ENCODE results near the gene PRDM1. TPM values are rescaled to one million over a fixed set of nuclear protein-coding genes. Genes with fewer than 3 reads are reported as not detected.

PRDM1 gene
- total RNA-seq, 6 donors from 2014 or later: 6.2 to 32.2 (median 12.9) TPM

- ATAC-seq (ENCODE audit: low FRiP score in 2 of 2) (no peak), DNase-seq (no peak)
- Histone ChIP-seq H3K4me3 (no peak overlapping the region), H3K9me3 (no peaks in the 10 kb centered on the region), H3K27me3 (no peaks in the 10 kb centered on the region), H3K4me1 (peaks cover 0 to 17% (median 9%) of the 10 kb centered on the region in 4 donors), H3K27ac (no peak overlapping the region), H3K36me3 (no peaks in the 10 kb centered on the region)
- no peak for TF ChIP-seq POLR2AphosphoS5 (IDR thresholded peaks at IDR 0.05)
- no peak for TF ChIP-seq EP300 (IDR thresholded peaks at IDR 0.05)
- TF ChIP-seq POLR2A (IDR thresholded peaks at IDR 0.05): no peak
- no peak for TF ChIP-seq CTCF (IDR thresholded peaks at IDR 0.05)
- 42 to 56% methylated on average over 1 of the region's 1 CpG for WGBS, 2 donors
These were observed 29.3 kb upstream of the PRDM1 start for GRCh38 chr6:106056746-106057390.

- no peak for ATAC-seq (ENCODE audit: low FRiP score in 2 of 2)
- peaks cover 0 to 17% (median 9%) of the 10 kb centered on the region in 4 donors for H3K4me1 ChIP-seq
- no peak overlapping the region for H3K4me3 ChIP-seq
- WGBS, 2 donors: 82 to 87% methylated on average over 2 of the region's 2 CpGs
- no peak for TF ChIP-seq POLR2A (IDR thresholded peaks at IDR 0.05)
- no peak overlapping the region for H3K27ac ChIP-seq
- no peaks in the 10 kb centered on the region for H3K27me3 ChIP-seq
- no peak for DNase-seq
- H3K36me3 ChIP-seq: no peaks in the 10 kb centered on the region
- H3K9me3 ChIP-seq: no peaks in the 10 kb centered on the region
These were observed 26.8 kb upstream of the PRDM1 start for GRCh38 chr6:106059331-106059730.

GRCh38 chr6:106060167-106060566 lies 26.0 kb upstream of the PRDM1 start:
- peaks cover 0 to 17% (median 9%) of the 10 kb centered on the region in 4 donors for H3K4me1 ChIP-seq
- no peak overlapping the region for H3K4me3 ChIP-seq
- TF ChIP-seq CTCF (IDR thresholded peaks at IDR 0.05): no peak
- TF ChIP-seq POLR2A (IDR thresholded peaks at IDR 0.05): no peak
- no peak for TF ChIP-seq POLR2AphosphoS5 (IDR thresholded peaks at IDR 0.05)
- no peak for TF ChIP-seq EP300 (IDR thresholded peaks at IDR 0.05)
- WGBS, 2 donors: 61 to 74% methylated on average over 3 of the region's 3 CpGs
- H3K27ac ChIP-seq: no peak overlapping the region
- no peaks in the 10 kb centered on the region for H3K27me3 ChIP-seq
- H3K9me3 ChIP-seq: no peaks in the 10 kb centered on the region
- no peak for ATAC-seq (ENCODE audit: low FRiP score in 2 of 2)
- H3K36me3 ChIP-seq: no peaks in the 10 kb centered on the region
- DNase-seq: no peak

- no peaks in the 10 kb centered on the region for H3K9me3 ChIP-seq
- TF ChIP-seq CTCF (IDR thresholded peaks at IDR 0.05) (no peak), POLR2A (IDR thresholded peaks at IDR 0.05) (no peak), POLR2AphosphoS5 (IDR thresholded peaks at IDR 0.05) (no peak), EP300 (IDR thresholded peaks at IDR 0.05) (no peak)
- no peak for ATAC-seq (ENCODE audit: low FRiP score in 2 of 2)
- H3K36me3 ChIP-seq: no peaks in the 10 kb centered on the region
- 94 to 95% methylated on average over 2 of the region's 2 CpGs for WGBS, 2 donors
- no peaks in the 10 kb centered on the region for H3K27me3 ChIP-seq
- no peak overlapping the region for H3K27ac ChIP-seq
- H3K4me3 ChIP-seq: no peak overlapping the region
- DNase-seq: no peak
- H3K4me1 ChIP-seq: no peaks in the 10 kb centered on the region
These were observed 22.7 kb upstream of the PRDM1 start for GRCh38 chr6:106063448-106063850.

GRCh38 chr6:106064142-106064541 lies 22.0 kb upstream of the PRDM1 start:
- DNase-seq: no peak
- TF ChIP-seq POLR2AphosphoS5 (IDR thresholded peaks at IDR 0.05) (no peak), EP300 (IDR thresholded peaks at IDR 0.05) (no peak), POLR2A (IDR thresholded peaks at IDR 0.05) (no peak), CTCF (IDR thresholded peaks at IDR 0.05) (no peak)

More at GRCh38 chr6:106064142-106064541, 22.0 kb upstream of the PRDM1 start:
- no peaks in the 10 kb centered on the region for H3K36me3 ChIP-seq
- no peaks in the 10 kb centered on the region for H3K27me3 ChIP-seq
- no peak for ATAC-seq (ENCODE audit: low FRiP score in 2 of 2)
- no peaks in the 10 kb centered on the region for H3K4me1 ChIP-seq
- WGBS, 2 donors: 70 to 77% methylated on average over 3 of the region's 3 CpGs
- no peak overlapping the region for H3K4me3 ChIP-seq
- H3K9me3 ChIP-seq: no peaks in the 10 kb centered on the region
- H3K27ac ChIP-seq: no peak overlapping the region

Measured in upper lobe of left lung (tissue), 6 donors.